ENCODE measurements around the gene UCP3.

- no peak for TF ChIP-seq CTCF (optimal IDR thresholded peaks at IDR 0.05 in 1 of 3, IDR thresholded peaks at IDR 0.05 in 1 of 3, conservative IDR thresholded peaks at IDR 0.05 in 1 of 3; ENCODE audit: extremely low read depth in 1 of 3, insufficient read depth in 2 of 3, low read length in 3 of 3)
- no peak for TF ChIP-seq EZH2 (IDR thresholded peaks at IDR 0.05; ENCODE audit: low read length)
Measured at GRCh38 chr11:73971175-73971719, 37.6 kb downstream of the UCP3 start.

Data from keratinocyte (primary cell).